Kidney (tissue), 14 donors: ENCODE results near the gene RPS4Y1. TPM values are rescaled to one million over a fixed set of nuclear protein-coding genes. Genes with fewer than 3 reads are reported as not detected.

Experiments
- DNase-seq, 5 donors: peaks; one replicate each; pipeline ENCODE4 v3.0.0-alpha.2; 2013 to 2020
- FAIRE-seq: peaks from 2 replicates; lab custom pipeline; 2012; peaks lifted over from hg19 to GRCh38; lab: Jason Lieb, UNC
- H3K27ac ChIP-seq, 2 donors: one replicate each; pipeline ENCODE4 v1.7.0; 2013; ENCODE audit warnings: low read depth in 2 of 2, low read length in 2 of 2, inconsistent platforms in 1 of 2
- H3K27me3 ChIP-seq: one replicate; pipeline ENCODE4 v1.7.1; 2013; ENCODE audit warnings: low read length, inconsistent platforms; ENCODE audit not compliant: control insufficient read depth, insufficient read depth
- H3K36me3 ChIP-seq, 3 donors: one replicate each; pipeline versions ENCODE4 v1.7.0 to v1.7.1; 2013; ENCODE audit warnings: low read length in 3 of 3, control low read depth in 1 of 3, inconsistent platforms in 1 of 3; ENCODE audit not compliant: insufficient read depth in 3 of 3, control insufficient read depth in 2 of 3
- H3K4me1 ChIP-seq, 3 donors: one replicate each; pipeline versions ENCODE4 v1.7.0 to v1.7.1; 2013; ENCODE audit warnings: low read length in 3 of 3, inconsistent platforms in 1 of 3, low read depth in 1 of 3; ENCODE audit not compliant: control insufficient read depth in 2 of 3, insufficient read depth in 2 of 3
- H3K4me3 ChIP-seq, 3 donors: one replicate each; pipeline versions ENCODE4 v1.7.0 to v1.8.1; 2013; ENCODE audit warnings: low read length in 3 of 3, control low read depth in 1 of 3, inconsistent platforms in 1 of 3
- H3K9ac ChIP-seq, 3 donors: one replicate each; pipeline versions ENCODE4 v1.7.0 to v1.7.1; 2013; ENCODE audit warnings: low read length in 3 of 3, control low read depth in 1 of 3, inconsistent platforms in 1 of 3
- H3K9me3 ChIP-seq, 3 donors: one replicate each; pipeline versions ENCODE4 v1.7.0 to v1.7.1; 2013; ENCODE audit warnings: low read length in 3 of 3, control low read depth in 1 of 3, inconsistent platforms in 1 of 3; ENCODE audit not compliant: control insufficient read depth in 2 of 3, insufficient read depth in 1 of 3
- intact Hi-C: fragments of 100-400 bp; cut with DNase I; formaldehyde crosslinking; loops from one replicate; pipeline ENCODE4 v1.11.1; 2022
- polyA plus RNA-seq: library from polyadenylated mRNA; stranded (reverse); fragments of 350-450 nt; fragmentation: Illumina TruSeq; extraction: RNeasy Lipid Tissue Mini Kit (QIAGEN cat#74804); gene quantifications from one replicate; pipeline ENCODE4 v1.2.3, GENCODE V29; 2014; ENCODE audit warnings: low read depth, low replicate concordance; ENCODE audit not compliant: insufficient read depth
- total RNA-seq: library from RNA; stranded (reverse); fragmentation: NEBNext Ultra II Directional; extraction: Animal tissue kit (Norgen Biotek cat#: 25700); gene quantifications from one replicate; pipeline ENCODE4 v1.2.1, GENCODE V29; 2021
- TF ChIP-seq, protein P1 (sequence below): IDR thresholded peaks from 3 replicates; pipeline ENCODE4 v1.5.1; 2012; ENCODE audit warnings: mild to moderate bottlenecking, moderate library complexity, borderline replicate concordance; ENCODE audit not compliant: insufficient read depth; ENCODE audit errors: extremely low read depth
- donor health status: control.
- donor health status: control.
- donor health status: control.
- donor health status: control.
- donor health status: control.
- donor health status: DM: yes; HTN: yes; CAD: no.
- donor health status: Normal renal cell carcinoma (clear cell type).

Gene RPS4Y1
- total and polyA plus RNA-seq, 2 donors from 2014 or later = 602 TPM; not detected in 1

DNA sequence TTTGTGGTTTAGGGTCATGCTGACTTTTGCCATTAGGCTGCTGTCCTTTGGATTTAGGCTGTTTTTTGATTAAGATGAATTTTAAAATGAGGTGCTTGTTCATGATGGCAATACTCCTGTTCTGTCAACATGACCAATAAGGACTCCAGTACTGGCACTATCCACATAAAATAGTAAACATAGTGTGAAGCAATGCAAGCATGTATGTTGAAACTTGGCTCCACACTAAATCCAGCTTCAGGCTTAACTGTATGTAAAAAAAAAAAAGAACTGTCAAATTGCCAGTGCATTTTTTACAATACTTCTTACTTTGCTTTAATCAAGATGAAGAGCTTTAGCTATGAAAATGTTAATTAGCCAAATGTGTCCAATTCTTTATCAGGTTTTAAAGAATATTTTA lies 6.2 kb upstream of the RPS4Y1 start:
- FAIRE-seq (no peak), DNase-seq (no peak)
- intact Hi-C loops = no loop called here
- Histone ChIP-seq H3K27ac (no peak overlapping the region), H3K9ac (no peak overlapping the region), H3K4me3 (no peak overlapping the region), H3K4me1 (no peaks in the 10 kb centered on the region), H3K27me3 (no peaks in the 10 kb centered on the region), H3K36me3 (no peaks in the 10 kb centered on the region), H3K9me3 (no peaks in the 10 kb centered on the region)
- TF ChIP-seq, protein P1, sequence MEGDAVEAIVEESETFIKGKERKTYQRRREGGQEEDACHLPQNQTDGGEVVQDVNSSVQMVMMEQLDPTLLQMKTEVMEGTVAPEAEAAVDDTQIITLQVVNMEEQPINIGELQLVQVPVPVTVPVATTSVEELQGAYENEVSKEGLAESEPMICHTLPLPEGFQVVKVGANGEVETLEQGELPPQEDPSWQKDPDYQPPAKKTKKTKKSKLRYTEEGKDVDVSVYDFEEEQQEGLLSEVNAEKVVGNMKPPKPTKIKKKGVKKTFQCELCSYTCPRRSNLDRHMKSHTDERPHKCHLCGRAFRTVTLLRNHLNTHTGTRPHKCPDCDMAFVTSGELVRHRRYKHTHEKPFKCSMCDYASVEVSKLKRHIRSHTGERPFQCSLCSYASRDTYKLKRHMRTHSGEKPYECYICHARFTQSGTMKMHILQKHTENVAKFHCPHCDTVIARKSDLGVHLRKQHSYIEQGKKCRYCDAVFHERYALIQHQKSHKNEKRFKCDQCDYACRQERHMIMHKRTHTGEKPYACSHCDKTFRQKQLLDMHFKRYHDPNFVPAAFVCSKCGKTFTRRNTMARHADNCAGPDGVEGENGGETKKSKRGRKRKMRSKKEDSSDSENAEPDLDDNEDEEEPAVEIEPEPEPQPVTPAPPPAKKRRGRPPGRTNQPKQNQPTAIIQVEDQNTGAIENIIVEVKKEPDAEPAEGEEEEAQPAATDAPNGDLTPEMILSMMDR = no peak

DNA sequence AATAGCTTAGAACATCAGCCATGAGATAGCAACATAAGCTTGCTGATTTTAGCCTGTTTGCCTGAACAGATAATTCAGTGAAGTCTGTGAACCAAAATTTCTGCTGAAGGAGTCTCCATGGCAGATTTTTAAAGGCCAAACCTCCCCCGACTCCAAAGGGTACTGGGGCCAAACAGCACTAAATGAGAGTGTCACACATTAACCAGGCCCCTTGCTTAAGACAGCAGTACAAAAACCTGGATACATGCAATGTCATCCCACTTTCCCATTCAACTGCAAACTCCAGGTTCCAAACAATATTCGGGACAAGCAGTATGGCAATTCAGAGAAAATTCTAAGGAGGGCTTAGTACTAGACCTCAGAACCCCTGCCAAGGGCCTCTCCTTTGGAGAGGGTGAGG lies 4.3 kb upstream of the RPS4Y1 start:
- intact Hi-C loops = no loop called here
- TF ChIP-seq, protein P1 = no peak
- Histone ChIP-seq H3K4me1 (no peaks in the 10 kb centered on the region), H3K9me3 (no peaks in the 10 kb centered on the region), H3K4me3 (no peak overlapping the region), H3K27ac (no peak overlapping the region), H3K9ac (no peak overlapping the region), H3K36me3 (no peaks in the 10 kb centered on the region), H3K27me3 (no peaks in the 10 kb centered on the region)
- DNase-seq (peak in 1 of 5 donors; percentile 14), FAIRE-seq (no peak)

DNA sequence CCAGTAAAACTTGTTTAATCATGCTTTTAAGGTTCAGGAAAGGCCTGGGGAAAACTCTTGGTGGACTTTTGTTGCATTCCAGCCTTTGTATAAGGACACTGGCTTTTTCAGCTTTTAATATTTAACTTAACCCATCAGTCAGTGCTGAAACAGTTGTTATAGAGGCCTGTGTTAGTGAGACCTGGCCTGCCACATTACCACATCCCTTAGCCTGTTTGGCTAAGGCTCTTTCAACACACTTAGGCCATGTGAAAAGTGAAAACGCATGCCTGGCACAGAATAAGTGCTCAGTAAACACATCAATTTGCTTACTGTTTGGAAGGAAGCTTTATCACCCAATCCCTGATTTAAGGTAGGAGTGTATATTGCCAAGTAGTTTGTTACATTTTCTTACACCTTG lies 3.5 kb upstream of the RPS4Y1 start:
- Histone ChIP-seq H3K4me3 (no peak overlapping the region), H3K9me3 (no peaks in the 10 kb centered on the region), H3K9ac (no peak overlapping the region), H3K4me1 (no peaks in the 10 kb centered on the region), H3K36me3 (no peaks in the 10 kb centered on the region), H3K27me3 (no peaks in the 10 kb centered on the region), H3K27ac (no peak overlapping the region)
- TF ChIP-seq, protein P1 = no peak
- FAIRE-seq (no peak), DNase-seq (peak in 1 of 5 donors; percentile 21)
- intact Hi-C loops = no loop called here

DNA sequence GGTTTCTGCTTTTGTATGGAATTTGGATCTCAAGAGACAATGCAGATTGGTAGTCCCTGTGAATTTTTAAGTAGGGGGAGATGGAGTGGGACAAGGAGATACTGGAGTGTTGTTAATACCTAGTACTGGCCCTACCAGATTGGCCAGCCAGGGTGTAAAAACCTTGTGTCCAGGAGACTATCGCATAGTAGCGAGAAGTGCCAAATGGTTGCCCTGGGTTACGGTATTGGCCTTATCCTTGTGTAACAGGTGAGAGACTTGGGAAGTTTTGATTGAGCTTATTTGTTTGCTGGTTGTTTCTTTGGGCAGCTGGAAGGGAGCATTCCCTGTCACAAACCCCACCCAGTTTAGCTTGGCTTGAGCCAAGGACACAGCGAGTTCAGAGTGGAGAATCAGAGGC lies 5.4 kb downstream of the RPS4Y1 start:
- H3K27me3 ChIP-seq = no peaks in the 10 kb centered on the region
- TF ChIP-seq, protein P1 = no peak
- peaks cover 0 to 35% (median 26%) of the 10 kb centered on the region in 3 donors for H3K36me3 ChIP-seq
- H3K27ac ChIP-seq = no peak overlapping the region
- no peak overlapping the region for H3K4me3 ChIP-seq
- no peak overlapping the region for H3K9ac ChIP-seq
- FAIRE-seq = no peak
- no peak for DNase-seq
- H3K9me3 ChIP-seq = no peaks in the 10 kb centered on the region
- intact Hi-C loops = no loop called here
- no peaks in the 10 kb centered on the region for H3K4me1 ChIP-seq
